GM18517 (cell line): ENCODE data around the gene OR6V1.

ENCODE experiments used
- ATAC-seq: cut with Tn5 transposase; IDR thresholded peaks from one replicate; pipeline ENCODE4 v1.9.1; 2021; ENCODE audit warnings: mild to moderate bottlenecking, moderate library complexity; ENCODE audit not compliant: unreplicated experiment

The OR6V1 gene, protein sequence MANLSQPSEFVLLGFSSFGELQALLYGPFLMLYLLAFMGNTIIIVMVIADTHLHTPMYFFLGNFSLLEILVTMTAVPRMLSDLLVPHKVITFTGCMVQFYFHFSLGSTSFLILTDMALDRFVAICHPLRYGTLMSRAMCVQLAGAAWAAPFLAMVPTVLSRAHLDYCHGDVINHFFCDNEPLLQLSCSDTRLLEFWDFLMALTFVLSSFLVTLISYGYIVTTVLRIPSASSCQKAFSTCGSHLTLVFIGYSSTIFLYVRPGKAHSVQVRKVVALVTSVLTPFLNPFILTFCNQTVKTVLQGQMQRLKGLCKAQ

DNA sequence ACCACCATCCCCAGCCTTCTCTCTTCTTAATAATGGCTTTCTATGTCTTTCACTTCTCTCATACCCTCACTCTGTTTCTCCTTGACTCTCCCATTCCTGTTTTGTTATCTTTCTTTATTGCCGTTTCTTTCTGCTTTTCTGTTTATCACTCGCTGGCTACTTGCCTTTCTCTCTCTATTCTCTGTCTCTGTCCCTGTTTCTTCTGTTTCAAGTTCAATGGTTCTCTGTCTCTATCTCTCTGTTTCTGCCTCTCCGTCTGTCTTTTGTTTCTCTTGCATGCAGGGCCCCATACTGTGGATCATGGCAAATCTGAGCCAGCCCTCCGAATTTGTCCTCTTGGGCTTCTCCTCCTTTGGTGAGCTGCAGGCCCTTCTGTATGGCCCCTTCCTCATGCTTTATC, at the start of gene OR6V1:
Gene OR6V1 (plus strand): TSS at position 301 of the 400 bp plus-strand sequence. CDS start 0 bp downstream, at position 301.
- no peak for ATAC-seq

DNA sequence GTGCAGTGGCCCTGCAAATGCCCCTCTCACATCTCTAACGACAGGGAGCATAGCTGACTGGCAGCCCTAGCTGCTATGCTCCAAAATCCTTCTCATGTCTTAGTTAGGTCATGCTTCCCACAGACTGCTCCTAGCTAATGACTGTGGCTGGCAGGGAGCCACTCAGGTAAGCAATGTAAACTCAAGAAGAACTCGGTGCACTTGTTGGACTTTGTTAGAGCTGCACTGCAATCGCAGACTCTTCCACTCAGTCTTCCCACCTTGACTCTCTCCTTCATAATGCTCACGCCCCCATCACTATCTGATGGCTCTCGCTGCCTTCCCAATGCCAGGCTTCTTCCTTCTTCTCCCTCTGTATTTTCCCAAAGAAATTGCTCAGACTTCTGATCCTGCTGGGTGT, 49.2 kb upstream of the OR6V1 start:
- ATAC-seq, result no peak

DNA sequence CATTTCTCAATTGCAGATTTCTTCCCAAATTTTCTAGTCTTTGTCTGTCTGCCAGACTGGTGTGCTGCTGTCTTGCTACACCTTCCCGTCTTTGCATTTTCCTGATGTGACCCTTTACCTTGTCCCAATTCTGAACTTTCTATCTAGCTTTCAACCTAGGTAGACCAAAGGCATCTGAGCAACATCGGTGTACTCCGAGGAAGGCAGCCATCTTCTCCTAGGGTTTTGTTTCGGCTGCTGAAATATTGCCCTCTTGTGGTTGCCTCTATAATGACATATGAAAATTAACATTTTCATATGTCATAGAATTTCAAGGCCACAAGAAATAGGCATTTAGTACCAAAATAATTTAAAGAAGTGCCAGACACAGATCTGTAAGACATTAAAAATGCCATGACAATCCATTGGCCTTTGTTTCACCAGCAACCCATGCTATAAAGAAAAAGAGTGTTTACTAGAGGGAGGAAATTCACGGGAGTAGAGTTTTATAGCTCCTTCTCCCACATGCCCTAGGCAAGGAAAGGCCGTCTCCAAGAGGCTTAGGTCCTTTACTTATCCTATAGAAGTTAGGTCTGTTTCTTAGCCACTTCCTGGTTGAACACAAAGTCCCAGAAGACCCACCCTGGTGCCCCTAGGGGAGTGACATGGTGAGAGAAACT, 48.6 kb upstream of the OR6V1 start:
- peak; percentile 72 for ATAC-seq

DNA sequence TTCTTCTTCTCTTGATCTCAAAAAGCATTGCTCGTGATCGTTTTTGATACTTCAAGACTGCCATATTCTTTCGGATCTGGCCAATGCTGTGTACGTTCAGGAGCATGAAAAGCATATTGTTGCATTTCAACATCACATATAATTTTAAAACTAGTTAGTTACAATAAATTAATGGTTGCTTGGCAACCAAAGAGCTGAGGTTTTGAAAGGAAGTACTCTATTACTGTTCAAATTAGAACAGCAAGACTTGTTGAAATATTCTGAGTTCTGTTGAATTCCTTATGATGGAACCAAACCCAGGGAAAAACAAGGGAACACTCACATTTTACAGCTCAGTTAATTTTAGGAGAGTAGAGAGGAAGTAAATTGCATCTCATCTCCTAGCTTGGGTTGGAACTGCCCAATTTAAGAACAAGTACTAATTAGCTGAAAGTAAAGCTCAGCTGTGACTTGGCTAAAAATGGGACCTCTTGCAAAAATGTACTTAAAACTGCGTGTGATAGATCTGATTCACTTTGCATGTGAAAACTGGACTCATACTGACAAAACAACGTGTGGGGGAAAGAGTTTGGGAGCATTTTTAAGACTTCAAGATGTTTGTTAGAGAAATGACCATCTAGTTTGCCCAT, 46.4 kb upstream of the OR6V1 start:
- no peak for ATAC-seq

DNA sequence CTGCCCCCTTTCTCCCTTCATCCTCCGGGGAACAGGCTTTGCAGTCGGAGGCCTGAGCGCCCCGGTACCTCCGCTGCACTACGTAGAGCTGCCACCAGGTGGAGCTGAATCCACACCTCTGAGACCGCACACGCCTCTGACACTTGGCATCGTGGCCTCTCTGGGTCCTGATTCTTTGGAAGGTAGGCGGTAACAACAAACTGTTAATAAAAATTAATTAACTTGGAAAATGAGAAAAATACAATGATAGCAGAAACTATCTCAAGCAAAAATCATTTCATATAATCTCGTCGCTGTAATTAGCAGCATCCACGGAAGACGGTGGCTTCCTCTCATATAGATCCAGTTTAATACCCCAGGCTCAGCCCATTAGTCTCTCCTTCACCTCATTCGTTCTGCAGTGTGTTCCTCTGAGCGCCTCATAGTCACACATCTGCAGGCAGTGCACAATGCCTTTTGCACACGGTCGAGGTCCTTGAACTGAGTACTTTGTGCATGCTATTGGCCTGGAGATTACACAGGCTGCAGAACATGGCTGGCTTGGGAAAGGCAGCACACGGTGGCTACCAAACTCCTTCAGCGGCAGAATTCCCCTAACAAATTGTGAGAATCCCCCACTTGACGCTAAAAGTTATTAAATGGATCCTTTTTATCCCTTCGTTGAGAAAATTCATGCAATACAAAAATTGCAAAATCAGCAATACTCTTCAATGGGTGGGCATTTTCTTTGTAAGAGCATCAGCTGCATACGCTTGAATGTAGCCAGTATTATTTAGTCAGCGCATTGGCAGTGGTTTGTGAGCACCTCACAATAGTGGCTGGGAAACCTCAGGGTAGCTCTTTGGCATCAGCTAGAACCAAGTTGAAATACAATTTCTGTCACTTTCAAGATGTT, 43.9 kb upstream of the OR6V1 start:
- ATAC-seq, result peak; percentile 80

DNA sequence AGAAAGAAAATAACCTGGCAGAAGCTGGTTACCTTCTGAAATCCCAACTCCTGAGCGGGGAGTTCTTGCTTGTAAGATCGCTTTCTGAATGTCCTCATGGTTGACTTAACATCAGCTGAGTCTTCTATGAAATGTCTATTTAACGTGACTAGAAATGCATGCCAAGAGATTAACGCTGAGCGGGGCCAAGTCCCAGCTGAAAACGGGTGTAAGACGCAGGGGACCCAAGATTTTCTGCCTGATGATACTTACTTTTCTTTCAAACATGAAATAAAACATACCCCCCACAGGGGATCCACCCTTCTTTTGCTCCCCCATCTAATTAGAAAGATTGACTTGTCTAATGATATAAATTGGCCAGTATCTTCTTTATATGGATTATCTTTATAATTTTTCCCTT, 40.1 kb upstream of the OR6V1 start:
- ATAC-seq, result no peak

DNA sequence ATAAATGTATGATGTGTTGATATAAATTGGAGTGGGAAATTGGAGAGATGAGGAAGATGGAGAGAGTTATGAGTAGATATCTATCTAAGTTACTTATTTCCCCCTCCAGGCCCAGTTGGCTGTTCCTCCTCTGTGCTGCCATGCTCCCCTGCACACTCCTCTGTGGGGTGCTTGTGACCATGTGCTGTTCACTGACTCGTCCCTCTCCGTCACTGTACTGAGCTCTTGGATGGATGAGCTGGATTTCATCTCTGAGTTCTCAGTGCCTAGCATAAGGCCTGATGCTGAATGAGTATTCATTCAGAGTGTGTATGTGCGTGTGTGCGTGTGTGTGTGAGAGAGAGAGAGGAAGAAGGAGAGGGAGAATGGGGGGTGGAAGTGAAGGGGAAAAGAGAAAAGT, 39.7 kb upstream of the OR6V1 start:
- ATAC-seq, result no peak

DNA sequence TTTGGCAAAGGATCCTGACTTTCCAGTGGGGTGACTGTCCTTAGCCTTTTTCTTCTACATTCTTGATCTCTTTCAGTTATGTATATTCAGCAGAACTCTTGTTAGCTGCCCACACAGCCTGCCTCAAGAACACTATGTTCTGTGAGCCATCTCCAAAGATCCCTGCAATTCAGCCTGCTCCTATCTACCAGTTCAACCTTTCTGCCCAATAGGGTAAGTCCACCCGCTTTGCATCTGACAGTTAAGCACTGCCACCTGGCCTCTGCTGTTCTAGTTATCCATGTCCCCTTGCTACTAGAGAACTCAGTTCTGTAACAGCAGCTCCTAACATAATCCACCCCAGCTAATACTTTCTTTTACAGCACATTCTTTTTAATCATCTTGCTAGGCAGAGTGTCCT, 38.7 kb upstream of the OR6V1 start:
- ATAC-seq, result no peak

DNA sequence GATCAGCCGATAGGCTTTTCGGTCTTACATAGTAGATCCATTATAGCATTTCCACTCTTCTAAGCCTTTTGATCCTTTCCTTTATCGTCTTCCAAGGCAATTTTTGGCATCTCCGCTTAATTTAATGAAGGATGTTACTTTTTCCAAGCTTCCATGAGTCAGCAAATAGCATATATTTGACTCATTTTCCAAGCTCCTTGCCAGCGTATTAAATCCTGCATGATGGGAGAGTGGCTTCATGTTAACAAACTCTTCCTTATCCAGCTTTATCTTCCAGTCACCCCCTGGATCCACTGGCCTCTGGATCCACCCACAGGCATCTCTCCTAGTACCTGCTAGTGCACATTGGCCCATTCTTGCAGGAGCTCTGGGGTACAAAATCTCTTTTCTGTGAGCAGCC, 38.2 kb upstream of the OR6V1 start:
- no peak for ATAC-seq

DNA sequence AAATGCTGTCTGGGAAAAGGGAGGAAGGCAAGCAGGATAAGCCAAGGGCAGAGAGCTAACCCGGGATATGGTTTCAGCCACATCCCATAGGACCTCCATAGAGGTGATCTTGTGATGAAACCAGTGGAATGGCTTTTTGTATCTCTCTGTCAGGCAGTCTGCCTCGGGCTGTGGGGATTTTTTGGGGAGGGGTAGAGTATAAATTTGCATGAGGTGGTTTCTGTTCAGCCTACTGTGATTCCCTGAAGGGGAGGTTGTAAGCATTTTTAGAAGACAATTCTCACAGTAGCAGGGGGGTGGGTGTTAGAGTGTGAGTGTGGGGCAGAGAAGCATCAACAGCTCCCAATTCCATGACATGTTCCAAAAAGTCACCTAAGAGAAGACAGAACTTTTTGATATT, 37.1 kb upstream of the OR6V1 start:
- peak; percentile 93 for ATAC-seq

DNA sequence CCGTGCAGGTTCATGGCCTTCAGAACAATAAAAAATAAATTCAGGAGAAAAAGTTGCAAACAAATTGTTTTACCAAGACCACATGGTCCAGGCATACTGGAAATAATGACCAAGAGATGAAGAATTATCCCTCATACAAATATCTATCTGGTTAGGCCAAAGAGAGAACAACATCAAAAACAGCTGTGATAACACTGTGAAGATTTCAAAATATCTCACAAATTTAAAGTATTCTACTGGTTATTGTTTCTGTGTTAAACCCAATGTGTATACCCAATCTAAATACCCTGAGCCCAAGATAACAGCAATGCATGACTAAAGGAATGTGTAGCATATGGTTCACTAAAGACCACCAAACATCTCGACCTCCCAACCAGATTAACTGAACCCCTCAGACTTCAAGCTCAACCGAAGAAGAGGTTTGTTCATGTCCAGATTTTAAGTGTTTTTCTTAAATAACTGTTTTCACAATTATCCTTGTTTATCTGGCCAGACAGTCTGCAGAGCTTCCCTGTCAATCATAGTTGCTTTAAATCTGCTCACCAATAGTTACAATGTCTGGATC, 36.1 kb upstream of the OR6V1 start:
- ATAC-seq, result no peak

DNA sequence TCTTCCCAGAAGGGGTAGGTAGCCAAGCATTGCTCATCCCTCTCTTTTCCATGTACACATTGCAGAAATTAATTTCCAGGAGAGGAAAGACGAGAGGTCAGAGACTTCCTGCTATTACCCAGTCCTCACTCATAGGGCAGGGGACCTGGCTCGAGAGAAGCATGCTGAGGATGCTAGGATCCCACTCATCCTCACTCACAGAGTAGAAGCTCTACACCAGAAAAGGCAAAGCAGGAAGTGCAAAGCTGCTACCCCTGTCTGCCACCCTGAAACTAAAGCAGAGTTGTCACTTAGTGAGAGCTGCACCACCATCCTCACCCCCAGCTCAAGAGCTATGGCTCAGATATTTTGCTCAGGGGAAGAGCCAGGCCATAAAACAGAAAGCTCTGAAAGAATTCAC, 35.1 kb upstream of the OR6V1 start:
- no peak for ATAC-seq

DNA sequence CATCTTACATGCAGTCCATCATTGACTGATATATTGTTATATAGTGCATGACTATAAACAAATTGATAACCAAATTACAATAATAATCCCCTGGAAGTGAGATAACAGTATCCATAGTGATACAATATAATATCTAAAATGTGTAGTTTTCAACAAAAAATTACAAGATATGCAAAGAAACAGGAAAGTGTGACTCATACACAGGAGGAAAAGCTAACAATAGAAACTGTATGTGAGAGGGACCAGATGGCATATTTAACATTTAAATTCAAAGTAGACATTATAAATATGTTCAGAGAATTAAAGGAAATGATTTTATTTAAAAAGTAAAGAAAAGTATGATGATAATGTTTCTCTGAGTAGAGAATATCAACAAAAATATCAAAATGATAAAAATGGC, 33.2 kb upstream of the OR6V1 start:
- ATAC-seq, result no peak

DNA sequence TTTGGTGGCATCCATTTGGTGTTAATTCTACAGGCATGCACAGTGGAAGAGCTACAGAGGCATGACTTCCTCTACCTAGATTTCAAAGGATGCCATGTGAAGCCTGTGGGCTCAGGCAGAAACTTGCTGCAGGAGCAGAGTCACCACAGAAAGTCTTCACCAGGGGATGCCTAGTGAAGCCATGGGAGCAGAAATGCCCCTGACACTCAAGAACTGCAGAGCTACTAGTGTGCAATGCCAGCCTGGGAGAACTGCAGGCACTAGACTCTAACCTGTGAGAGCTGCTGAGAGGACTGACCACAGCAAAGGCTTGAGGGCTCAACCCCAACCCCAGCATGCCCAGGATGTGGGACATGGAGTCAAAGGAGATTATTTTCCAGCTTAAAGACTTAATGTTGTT, 29.1 kb upstream of the OR6V1 start:
- no peak for ATAC-seq

DNA sequence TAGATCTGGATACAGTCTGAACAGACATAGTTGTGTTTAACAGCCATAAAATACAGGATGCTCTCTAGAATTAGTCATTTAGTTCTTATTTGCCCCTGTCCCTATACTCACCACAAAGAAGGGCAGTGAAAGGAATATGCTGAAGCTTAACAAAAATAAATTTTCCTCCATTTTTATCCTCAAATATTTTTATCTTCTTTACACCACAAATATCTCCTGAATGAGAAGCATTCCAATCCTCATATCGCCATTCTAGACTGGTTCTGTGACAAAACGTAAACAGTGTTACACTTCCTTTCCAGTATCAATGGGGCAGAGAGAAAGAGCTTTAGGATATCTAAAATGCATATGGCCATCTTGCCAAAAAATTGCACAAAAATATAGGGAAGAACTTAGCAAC, 26.8 kb upstream of the OR6V1 start:
- ATAC-seq, result no peak

DNA sequence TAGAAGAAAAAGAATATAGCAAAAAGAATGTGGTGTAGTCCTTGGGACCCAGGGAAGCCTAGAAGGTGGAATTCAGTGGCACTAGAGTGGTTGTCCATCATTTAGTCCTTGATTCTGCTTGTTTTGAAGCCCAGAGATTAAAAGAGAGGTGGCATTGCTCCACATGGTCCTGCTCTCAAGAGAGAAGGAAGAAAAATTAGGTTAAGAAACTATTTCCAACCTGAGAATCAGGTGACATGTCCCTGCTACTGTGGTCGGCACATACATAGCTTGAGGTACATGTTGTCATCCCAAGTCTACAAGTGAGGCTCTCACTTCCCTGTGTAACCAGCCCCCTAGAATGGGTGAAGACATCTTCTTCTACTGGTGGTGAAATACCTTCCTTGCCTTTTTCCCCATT, 25.1 kb upstream of the OR6V1 start, which contains the start of gene OR9A2:
Gene OR9A2 (minus strand): TSS at position 101 of the 400 bp plus-strand sequence. CDS start 0 bp downstream, at position 101.
- ATAC-seq, result no peak

DNA sequence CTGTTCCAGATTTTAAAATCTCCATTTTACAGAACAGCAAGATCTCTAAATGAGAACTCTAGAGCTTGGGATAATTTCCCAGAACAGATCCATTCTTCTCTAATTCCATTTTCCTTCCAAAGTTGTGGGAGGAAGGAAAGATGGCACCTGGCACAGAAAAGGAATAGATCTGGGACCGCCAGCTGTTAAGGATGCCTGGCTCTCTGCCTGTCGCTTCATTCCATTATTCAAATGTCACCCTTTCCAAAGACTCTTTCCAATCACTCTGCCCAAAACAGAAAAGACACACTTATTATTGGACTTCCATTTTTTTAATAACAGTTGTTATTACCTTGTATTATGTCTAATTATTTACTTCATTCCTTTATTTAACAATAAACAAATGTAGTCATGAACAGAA, 24.5 kb upstream of the OR6V1 start:
- no peak for ATAC-seq

DNA sequence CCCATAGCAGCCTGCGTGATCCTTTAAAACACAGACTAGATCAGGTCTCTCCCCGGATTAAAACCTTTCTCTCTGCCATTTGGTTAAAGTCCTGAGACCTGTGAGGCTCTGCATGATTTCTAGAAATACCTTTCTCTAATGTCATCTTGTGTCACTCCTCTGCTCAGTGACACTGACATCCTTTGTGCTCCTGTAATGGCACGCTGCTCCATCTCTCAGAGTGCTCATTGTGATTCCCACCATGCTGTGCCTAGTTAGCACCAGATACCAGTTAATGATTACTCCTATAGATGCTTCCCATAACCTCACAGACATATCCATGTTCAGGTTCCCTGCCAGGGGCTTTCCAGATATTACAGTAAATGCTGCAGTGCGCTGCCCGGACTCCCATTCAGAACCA, 13.5 kb upstream of the OR6V1 start:
- ATAC-seq, result no peak

DNA sequence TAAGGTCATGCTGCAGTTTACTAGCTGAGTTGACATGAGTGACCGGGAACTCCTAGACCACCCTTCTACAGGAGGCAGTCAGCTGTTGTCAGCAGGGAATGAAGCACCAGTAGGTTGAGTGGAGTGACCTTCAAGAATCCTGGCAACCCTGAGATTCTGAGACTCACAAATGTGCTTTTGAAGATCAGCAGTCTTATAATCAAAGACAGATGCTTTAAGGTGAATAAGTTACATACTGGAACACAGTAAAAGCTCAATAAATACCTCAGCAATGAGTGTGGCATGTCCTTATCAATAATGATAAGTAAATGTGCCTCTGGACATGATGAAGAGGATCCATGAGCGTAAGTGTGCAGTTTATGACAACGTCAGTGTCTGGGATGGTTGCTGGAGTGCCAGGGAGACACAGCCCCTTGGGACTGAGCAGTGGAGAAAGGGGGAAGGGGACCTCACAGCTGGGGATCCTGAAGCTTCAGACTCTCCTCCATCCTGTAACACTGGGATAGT, 11.9 kb upstream of the OR6V1 start:
- no peak for ATAC-seq

DNA sequence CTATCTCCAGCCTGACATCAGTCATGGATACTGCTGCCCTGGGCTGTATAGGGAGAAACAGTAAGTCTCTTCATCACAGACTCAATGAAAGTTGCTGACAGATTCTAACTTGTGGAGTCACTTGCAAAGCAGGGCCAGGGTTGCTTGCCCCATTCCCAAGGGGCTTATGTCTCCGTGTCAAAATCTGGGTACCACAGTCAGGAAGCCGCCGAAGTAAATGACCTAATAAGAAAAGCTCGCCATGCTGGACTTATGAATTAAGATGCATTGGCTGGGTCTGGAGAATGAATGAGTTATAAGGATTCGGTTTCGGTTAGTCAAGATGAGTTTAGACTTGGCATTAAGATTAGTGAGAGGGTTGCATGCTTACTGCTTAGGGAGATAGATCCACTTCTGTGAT, 10.8 kb upstream of the OR6V1 start:
- no peak for ATAC-seq
